CD4-positive, alpha-beta T cell (primary cell): ENCODE data around the gene MYO1D. TPM values are rescaled to one million over a fixed set of nuclear protein-coding genes. Genes with fewer than 3 reads are reported as not detected.

Experiments used
- ATAC-seq: fragments of 200-7000 bp; cut with Tn5 transposase; one replicate; pipeline ENCODE4 v1.10.0; 2022; ENCODE audit warnings: mild to moderate bottlenecking; ENCODE audit not compliant: poor library complexity
- CTCF ChIA-PET: fragments of 350-600 bp; sonication (Branson Sonifier 250); formaldehyde crosslinking; loops from one replicate; lab custom pipeline; 2021; ENCODE audit warnings: antibody characterized with exemption, inconsistent platforms; lab: Charles Lee
- POLR2A ChIA-PET: fragments of 350-600 bp; sonication (Branson Sonifier 250); formaldehyde crosslinking; loops from one replicate; lab custom pipeline; 2021; ENCODE audit warnings: antibody characterized with exemption, inconsistent platforms; lab: Charles Lee
- DNase-seq, 14 experiments: peaks; one replicate each; pipeline ENCODE4 v3.0.0-alpha.2; 2013 to 2020; ENCODE audit warnings: mixed read lengths in 2 of 14
- H3K27ac ChIP-seq, 2 donors: one replicate each; pipeline versions ENCODE4 v1.5.1 to v1.7.0; 2013; ENCODE audit warnings: low read length in 2 of 2, low read depth in 1 of 2, mild to moderate bottlenecking in 1 of 2
- H3K27me3 ChIP-seq, 2 experiments: 1 replicate in 1 of 2; 2 replicates in 1 of 2; pipeline versions ENCODE4 v1.6.1 to v1.7.0; 2013; ENCODE audit warnings: low read length in 2 of 2, control low read depth in 1 of 2, mild to moderate bottlenecking in 1 of 2, moderate library complexity in 1 of 2; ENCODE audit not compliant: insufficient read depth in 2 of 2, control insufficient read depth in 1 of 2
- H3K36me3 ChIP-seq: one replicate; pipeline ENCODE4 v1.6.1; 2013; ENCODE audit warnings: low read length, control low read depth; ENCODE audit not compliant: insufficient read depth
- H3K4me1 ChIP-seq: one replicate; pipeline ENCODE4 v1.6.1; 2013; ENCODE audit warnings: low read length, control low read depth; ENCODE audit not compliant: insufficient read depth
- H3K4me3 ChIP-seq: one replicate; pipeline ENCODE4 v1.5.1; 2013; ENCODE audit warnings: mild to moderate bottlenecking, low read length, moderate library complexity
- H3K9me3 ChIP-seq, 2 experiments: 1 replicate in 1 of 2; 2 replicates in 1 of 2; pipeline versions ENCODE4 v1.6.1 to v1.7.0; 2013; ENCODE audit warnings: low read length in 2 of 2, mild to moderate bottlenecking in 2 of 2, control low read depth in 1 of 2, moderate library complexity in 1 of 2; ENCODE audit not compliant: control insufficient read depth in 1 of 2, insufficient read depth in 1 of 2
- H3K27ac Mint-ChIP-seq: one replicate; pipeline ENCODE4 v1.8.0; 2020; ENCODE audit warnings: mixed read lengths
- H3K27me3 Mint-ChIP-seq: one replicate; pipeline ENCODE4 v1.8.0; 2021; ENCODE audit warnings: mixed read lengths
- H3K36me3 Mint-ChIP-seq: one replicate; pipeline ENCODE4 v1.8.0; 2021; ENCODE audit warnings: low read depth, mixed read lengths
- H3K4me1 Mint-ChIP-seq: one replicate; pipeline ENCODE4 v1.8.0; 2021; ENCODE audit warnings: low read depth, mixed read lengths
- H3K4me3 Mint-ChIP-seq: one replicate; pipeline ENCODE4 v1.8.0; 2020; ENCODE audit warnings: mild to moderate bottlenecking, mixed read lengths
- H3K9me3 Mint-ChIP-seq: one replicate; pipeline ENCODE4 v1.8.0; 2020; ENCODE audit warnings: mixed read lengths
- intact Hi-C, 2 experiments: fragments of 100-400 bp; cut with DNase I in 1 of 2; cut with micrococcal nuclease in 1 of 2; formaldehyde crosslinking; loops; one replicate each; pipeline versions ENCODE4 v1.15.1 to v1.9.0; 2023 to 2025; cut with DNase I, micrococcal nuclease
- total RNA-seq, 174 experiments: library from RNA in 2 of 174; stranded (reverse) in 2 of 174; gene quantifications; one replicate each; pipeline ENCODE4 v1.2.3 and lab custom pipeline; 2021 to 2026
- TF ChIP-seq, protein P1 (sequence below): fragments of 200-600 bp; IDR thresholded peaks from one replicate; pipeline ENCODE4 v1.8.0; 2022; ENCODE audit warnings: antibody characterized with exemption, mild to moderate bottlenecking

The MYO1D gene
- total RNA-seq, 2 experiments from 2014 or later, result 5.8 to 6.4 TPM

DNA sequence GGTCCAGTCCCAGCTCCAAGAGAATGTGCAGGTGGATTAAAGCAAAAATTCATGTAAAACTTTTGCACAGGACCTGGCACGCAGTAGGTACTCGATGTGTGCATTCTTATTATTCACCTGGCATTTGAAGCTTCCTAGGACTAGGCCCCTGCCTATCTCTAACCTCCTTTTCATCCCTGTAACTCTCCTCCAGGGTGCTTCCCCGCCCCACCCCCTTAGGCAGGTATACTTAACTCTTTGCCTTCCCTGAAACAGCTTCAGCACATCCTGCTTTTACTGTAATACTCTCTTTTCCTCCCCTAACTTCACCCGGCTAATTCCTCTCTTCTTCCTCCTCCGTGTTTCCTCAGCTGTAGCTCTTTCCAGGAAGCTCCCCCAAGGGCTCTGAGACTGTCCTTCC lies 335.3 kb downstream of the MYO1D start:
- Mint-ChIP-seq H3K36me3 (no peaks in the 10 kb centered on the region), H3K4me3 (no peak overlapping the region), H3K27ac (no peak overlapping the region), H3K4me1 (no peaks in the 10 kb centered on the region), H3K9me3 (no peaks in the 10 kb centered on the region), H3K27me3 (no peaks in the 10 kb centered on the region)
- Histone ChIP-seq H3K36me3 (no peaks in the 10 kb centered on the region), H3K4me1 (no peaks in the 10 kb centered on the region), H3K9me3 (no peaks in the 10 kb centered on the region), H3K27ac (no peak overlapping the region), H3K4me3 (no peak overlapping the region), H3K27me3 (no peaks in the 10 kb centered on the region)
- DNase-seq (no peak), ATAC-seq (no peak)
- TF ChIP-seq, protein P1, sequence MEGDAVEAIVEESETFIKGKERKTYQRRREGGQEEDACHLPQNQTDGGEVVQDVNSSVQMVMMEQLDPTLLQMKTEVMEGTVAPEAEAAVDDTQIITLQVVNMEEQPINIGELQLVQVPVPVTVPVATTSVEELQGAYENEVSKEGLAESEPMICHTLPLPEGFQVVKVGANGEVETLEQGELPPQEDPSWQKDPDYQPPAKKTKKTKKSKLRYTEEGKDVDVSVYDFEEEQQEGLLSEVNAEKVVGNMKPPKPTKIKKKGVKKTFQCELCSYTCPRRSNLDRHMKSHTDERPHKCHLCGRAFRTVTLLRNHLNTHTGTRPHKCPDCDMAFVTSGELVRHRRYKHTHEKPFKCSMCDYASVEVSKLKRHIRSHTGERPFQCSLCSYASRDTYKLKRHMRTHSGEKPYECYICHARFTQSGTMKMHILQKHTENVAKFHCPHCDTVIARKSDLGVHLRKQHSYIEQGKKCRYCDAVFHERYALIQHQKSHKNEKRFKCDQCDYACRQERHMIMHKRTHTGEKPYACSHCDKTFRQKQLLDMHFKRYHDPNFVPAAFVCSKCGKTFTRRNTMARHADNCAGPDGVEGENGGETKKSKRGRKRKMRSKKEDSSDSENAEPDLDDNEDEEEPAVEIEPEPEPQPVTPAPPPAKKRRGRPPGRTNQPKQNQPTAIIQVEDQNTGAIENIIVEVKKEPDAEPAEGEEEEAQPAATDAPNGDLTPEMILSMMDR, result no peak
- intact Hi-C loops, result no loop called here
- ChIA-PET CTCF (interaction anchor here (2.2 kb wide), 1 partner anchor 9 kb away, joined by 4 read pairs; no protein-coding TSS in a partner anchor), POLR2A (no interaction called here)

DNA sequence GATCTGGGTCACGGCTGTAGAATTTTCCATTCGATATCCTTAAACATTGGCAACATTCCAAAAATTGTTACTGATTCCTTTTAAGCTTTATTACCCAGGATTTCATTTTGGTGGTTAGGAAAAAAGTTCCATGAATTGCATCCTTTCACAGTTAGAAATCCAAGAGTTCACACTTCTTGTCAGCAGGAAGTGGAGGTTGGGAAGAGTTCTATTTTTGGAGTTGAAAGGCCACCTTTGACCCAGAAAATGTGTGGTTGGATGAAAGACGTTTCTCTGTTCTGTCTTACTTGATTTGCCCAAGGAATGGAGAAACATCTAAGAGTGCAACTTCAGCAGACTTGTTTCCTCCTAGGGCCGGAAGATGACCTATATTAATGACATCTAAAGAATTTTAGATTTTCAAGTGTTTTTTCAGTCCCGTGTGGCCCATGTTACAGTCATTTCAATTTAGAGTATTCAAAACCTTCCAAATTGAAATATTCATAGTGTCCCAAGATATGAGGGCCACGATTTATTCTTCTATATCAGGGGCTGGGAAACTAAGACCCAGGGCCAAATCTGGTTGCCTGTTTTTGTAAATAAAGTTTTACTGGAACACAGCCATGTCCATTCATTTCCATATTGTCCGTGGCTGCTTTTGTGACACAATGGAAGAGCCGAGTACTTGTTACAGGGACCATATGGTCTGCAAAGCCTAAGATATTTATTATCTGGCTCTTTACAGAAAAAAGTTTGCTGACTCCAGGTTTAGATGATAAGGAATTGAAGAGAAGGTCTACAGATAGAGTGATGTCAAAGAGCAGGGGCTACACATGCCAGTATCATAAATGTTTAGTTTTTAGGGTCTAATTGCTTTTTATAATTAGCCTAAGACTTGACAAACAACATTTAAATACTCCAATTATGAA lies 339.9 kb downstream of the MYO1D start:
- no peaks in the 10 kb centered on the region for H3K4me1 Mint-ChIP-seq
- Histone ChIP-seq H3K27ac (no peak overlapping the region), H3K36me3 (no peaks in the 10 kb centered on the region), H3K4me1 (no peaks in the 10 kb centered on the region), H3K4me3 (no peak overlapping the region), H3K9me3 (no peaks in the 10 kb centered on the region), H3K27me3 (no peaks in the 10 kb centered on the region)
- H3K36me3 Mint-ChIP-seq, result no peaks in the 10 kb centered on the region
- ChIA-PET CTCF (no interaction called here), POLR2A (interaction anchor here (0.7 kb wide), 1 partner anchor 51 kb away, joined by 3 read pairs; no protein-coding TSS in a partner anchor)
- ATAC-seq, result no peak
- no peak for DNase-seq
- no peak overlapping the region for H3K4me3 Mint-ChIP-seq
- intact Hi-C loops, result no loop called here
- no peaks in the 10 kb centered on the region for H3K27me3 Mint-ChIP-seq
- H3K27ac Mint-ChIP-seq, result no peak overlapping the region
- H3K9me3 Mint-ChIP-seq, result no peaks in the 10 kb centered on the region
- TF ChIP-seq, protein P1, result no peak

DNA sequence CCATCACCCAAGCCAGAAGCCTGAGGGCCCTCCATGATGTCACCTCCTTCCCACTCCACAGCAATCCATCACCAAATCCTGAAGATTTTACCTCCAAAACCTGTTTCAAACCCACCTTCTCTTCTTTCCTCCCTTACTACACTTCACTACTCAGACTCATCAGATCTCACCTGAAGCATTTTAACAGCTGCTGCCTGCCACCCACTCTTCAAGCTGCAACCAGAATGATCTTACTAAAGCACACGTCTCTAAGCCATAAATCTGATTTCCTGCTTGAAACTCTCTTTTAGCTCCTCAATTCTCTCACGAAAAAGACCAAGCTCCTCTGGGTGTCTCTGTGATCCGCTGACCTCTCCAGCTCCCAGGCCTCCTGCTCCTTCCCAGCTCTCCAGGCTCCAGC lies 343.6 kb downstream of the MYO1D start:
- ATAC-seq, result no peak
- POLR2A ChIA-PET, result interaction anchor here (0.6 kb wide), 2 partner anchors 21 to 33 kb away, joined by 3 read pairs; no protein-coding TSS in a partner anchor
- no peaks in the 10 kb centered on the region for H3K36me3 Mint-ChIP-seq

More for the DNA sequence above, 343.6 kb downstream of the MYO1D start:
- no peak overlapping the region for H3K4me3 Mint-ChIP-seq
- intact Hi-C loops, result no loop called here
- no peaks in the 10 kb centered on the region for H3K27me3 Mint-ChIP-seq
- DNase-seq, result no peak
- H3K27ac Mint-ChIP-seq, result no peak overlapping the region
- H3K4me1 Mint-ChIP-seq, result peaks cover 9% of the 10 kb centered on the region
- TF ChIP-seq, protein P1, result no peak
- Histone ChIP-seq H3K4me1 (peaks cover 11% of the 10 kb centered on the region), H3K27ac (no peak overlapping the region), H3K36me3 (no peaks in the 10 kb centered on the region), H3K27me3 (no peaks in the 10 kb centered on the region), H3K4me3 (no peak overlapping the region), H3K9me3 (no peaks in the 10 kb centered on the region)
- CTCF ChIA-PET, result interaction anchor here (2.4 kb wide), 1 partner anchor 47 kb away, joined by 5 read pairs; the partner anchor contains the start of gene CDK5R1
- H3K9me3 Mint-ChIP-seq, result no peaks in the 10 kb centered on the region
